ENCODE data around the gene CFH.

DNA sequence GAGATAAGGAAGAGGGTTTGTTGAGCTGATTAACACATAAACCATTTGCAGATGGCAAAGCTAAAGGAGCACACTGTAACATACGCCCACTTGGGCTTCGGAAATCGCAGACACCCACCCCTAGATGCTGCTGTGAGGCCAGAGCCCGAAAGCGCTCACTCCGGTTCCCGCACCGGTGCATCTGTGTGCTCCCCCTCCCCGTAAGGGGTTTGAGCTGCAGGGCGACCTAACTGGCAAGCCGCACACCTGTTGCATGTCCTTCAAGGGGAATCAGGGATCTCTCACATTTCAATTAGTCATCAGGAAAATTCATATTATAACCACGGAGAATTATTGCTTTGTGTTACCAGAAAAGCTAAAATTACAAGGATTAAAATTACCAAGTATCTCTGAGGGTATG is 1.4 kb upstream of the CFH start:
- TF ChIP-seq, protein P1, sequence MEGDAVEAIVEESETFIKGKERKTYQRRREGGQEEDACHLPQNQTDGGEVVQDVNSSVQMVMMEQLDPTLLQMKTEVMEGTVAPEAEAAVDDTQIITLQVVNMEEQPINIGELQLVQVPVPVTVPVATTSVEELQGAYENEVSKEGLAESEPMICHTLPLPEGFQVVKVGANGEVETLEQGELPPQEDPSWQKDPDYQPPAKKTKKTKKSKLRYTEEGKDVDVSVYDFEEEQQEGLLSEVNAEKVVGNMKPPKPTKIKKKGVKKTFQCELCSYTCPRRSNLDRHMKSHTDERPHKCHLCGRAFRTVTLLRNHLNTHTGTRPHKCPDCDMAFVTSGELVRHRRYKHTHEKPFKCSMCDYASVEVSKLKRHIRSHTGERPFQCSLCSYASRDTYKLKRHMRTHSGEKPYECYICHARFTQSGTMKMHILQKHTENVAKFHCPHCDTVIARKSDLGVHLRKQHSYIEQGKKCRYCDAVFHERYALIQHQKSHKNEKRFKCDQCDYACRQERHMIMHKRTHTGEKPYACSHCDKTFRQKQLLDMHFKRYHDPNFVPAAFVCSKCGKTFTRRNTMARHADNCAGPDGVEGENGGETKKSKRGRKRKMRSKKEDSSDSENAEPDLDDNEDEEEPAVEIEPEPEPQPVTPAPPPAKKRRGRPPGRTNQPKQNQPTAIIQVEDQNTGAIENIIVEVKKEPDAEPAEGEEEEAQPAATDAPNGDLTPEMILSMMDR (IDR thresholded peaks at IDR 0.05; ENCODE audit: borderline replicate concordance, extremely low read depth, low read length, poor library complexity, severe bottlenecking) = no peak
- TF ChIP-seq EZH2 (IDR thresholded peaks at IDR 0.05; ENCODE audit: borderline replicate concordance, low read depth, low read length, severe bottlenecking) = no peak
